Measurements from ENCODE around the gene CFAP99.

The CFAP99 gene

GRCh38 chr4:2469192-2469984, 50.6 kb downstream of the CFAP99 start:
- Mint-ChIP-seq H3K36me3 (ENCODE audit: low read depth) (peaks cover 50% of the 10 kb centered on the region), H3K4me3 (peak overlapping the region; percentile 96 to 98 (median 97)), H3K27me3 (ENCODE audit: low read depth) (no peaks in the 10 kb centered on the region), H3K4me1 (peaks cover 24% of the 10 kb centered on the region), H3K27ac (peak overlapping the region; percentile 96 to 99 (median 98)), H3K9me3 (peaks cover 11% of the 10 kb centered on the region)
- TF ChIP-seq, protein P1, sequence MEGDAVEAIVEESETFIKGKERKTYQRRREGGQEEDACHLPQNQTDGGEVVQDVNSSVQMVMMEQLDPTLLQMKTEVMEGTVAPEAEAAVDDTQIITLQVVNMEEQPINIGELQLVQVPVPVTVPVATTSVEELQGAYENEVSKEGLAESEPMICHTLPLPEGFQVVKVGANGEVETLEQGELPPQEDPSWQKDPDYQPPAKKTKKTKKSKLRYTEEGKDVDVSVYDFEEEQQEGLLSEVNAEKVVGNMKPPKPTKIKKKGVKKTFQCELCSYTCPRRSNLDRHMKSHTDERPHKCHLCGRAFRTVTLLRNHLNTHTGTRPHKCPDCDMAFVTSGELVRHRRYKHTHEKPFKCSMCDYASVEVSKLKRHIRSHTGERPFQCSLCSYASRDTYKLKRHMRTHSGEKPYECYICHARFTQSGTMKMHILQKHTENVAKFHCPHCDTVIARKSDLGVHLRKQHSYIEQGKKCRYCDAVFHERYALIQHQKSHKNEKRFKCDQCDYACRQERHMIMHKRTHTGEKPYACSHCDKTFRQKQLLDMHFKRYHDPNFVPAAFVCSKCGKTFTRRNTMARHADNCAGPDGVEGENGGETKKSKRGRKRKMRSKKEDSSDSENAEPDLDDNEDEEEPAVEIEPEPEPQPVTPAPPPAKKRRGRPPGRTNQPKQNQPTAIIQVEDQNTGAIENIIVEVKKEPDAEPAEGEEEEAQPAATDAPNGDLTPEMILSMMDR (IDR thresholded peaks at IDR 0.05; ENCODE audit: unreplicated experiment in 3 of 3): no peak

DNA sequence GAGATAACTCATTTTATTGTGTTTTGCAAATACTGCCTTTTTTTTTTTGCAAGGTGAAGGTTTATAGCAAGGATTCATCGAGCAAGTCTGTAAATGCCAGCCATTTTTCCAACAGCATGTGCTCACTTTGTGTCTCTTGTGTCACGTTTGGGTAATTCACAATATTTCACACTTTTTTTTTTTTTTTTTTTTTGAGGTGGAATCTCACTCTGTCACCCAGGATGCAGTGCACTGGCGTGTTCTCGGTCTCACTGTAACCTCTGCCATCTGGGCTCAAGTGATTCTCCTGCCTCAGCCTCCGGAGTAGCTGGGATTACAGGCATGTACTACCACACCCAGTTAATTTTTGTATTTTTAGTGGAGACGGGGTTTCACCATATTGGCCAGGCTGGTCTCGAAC, 52.0 kb downstream of the CFAP99 start:
- peaks cover 60% of the 10 kb centered on the region for H3K36me3 Mint-ChIP-seq (ENCODE audit: low read depth)

DNA sequence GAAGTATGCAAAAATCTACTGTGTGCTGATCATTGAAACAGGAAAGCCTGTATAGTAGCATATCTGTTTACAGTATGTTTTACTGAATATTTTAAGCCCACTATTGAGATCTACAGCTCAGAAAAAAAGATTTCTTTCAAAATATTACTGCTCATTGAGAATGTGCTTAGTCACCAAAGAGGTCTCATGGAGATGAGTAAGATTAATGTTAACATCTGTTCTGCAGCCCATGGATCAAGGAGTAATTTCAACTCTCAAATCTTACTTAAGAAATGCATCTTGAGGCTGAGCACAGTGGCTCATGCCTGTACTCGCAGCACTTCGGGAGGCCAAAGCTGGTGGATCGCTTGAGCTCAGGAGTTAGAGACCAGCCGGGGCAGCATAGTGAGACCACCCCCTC, 53.4 kb downstream of the CFAP99 start:
- Mint-ChIP-seq H3K9me3 (peaks cover 11% of the 10 kb centered on the region), H3K36me3 (ENCODE audit: low read depth) (peaks cover 71% of the 10 kb centered on the region)

More for the DNA sequence above, 52.0 kb downstream of the CFAP99 start:
- H3K4me3 Mint-ChIP-seq: peak overlapping the region; percentile 96 to 98 (median 97)
- peaks cover 24% of the 10 kb centered on the region for H3K4me1 Mint-ChIP-seq
- TF ChIP-seq, protein P1 (IDR thresholded peaks at IDR 0.05; ENCODE audit: unreplicated experiment in 3 of 3): no peak
- peak overlapping the region; percentile 96 to 99 (median 98) for H3K27ac Mint-ChIP-seq
- no peaks in the 10 kb centered on the region for H3K27me3 Mint-ChIP-seq (ENCODE audit: low read depth)
- peaks cover 11% of the 10 kb centered on the region for H3K9me3 Mint-ChIP-seq

GRCh38 chr4:2478229-2478628, 59.5 kb downstream of the CFAP99 start:
- peak overlapping the region; percentile 37 to 93 (median 65) for H3K27ac Mint-ChIP-seq
- no peaks in the 10 kb centered on the region for H3K27me3 Mint-ChIP-seq (ENCODE audit: low read depth)
- peaks cover 55% of the 10 kb centered on the region for H3K4me1 Mint-ChIP-seq
- H3K9me3 Mint-ChIP-seq: no peaks in the 10 kb centered on the region
- peaks cover 42% of the 10 kb centered on the region for H3K36me3 Mint-ChIP-seq (ENCODE audit: low read depth)
- no peak overlapping the region for H3K4me3 Mint-ChIP-seq
- TF ChIP-seq, protein P1 (IDR thresholded peaks at IDR 0.05; ENCODE audit: unreplicated experiment in 3 of 3): no peak

More for the DNA sequence above, 53.4 kb downstream of the CFAP99 start:
- no peaks in the 10 kb centered on the region for H3K27me3 Mint-ChIP-seq (ENCODE audit: low read depth)
- TF ChIP-seq, protein P1 (IDR thresholded peaks at IDR 0.05; ENCODE audit: unreplicated experiment in 3 of 3): no peak
- peaks cover 19% of the 10 kb centered on the region for H3K4me1 Mint-ChIP-seq
- H3K27ac Mint-ChIP-seq: no peak overlapping the region
- H3K4me3 Mint-ChIP-seq: peak overlapping the region; percentile 4 to 56 (median 38)

- Mint-ChIP-seq H3K9me3 (no peaks in the 10 kb centered on the region), H3K4me1 (peaks cover 71% of the 10 kb centered on the region), H3K4me3 (no peak overlapping the region), H3K27ac (peak overlapping the region in 2 of 3 experiments; percentile 62 to 74), H3K27me3 (ENCODE audit: low read depth) (no peaks in the 10 kb centered on the region), H3K36me3 (ENCODE audit: low read depth) (peaks cover 22% of the 10 kb centered on the region)
- TF ChIP-seq, protein P1 (IDR thresholded peaks at IDR 0.05; ENCODE audit: unreplicated experiment in 3 of 3): no peak
Observed at GRCh38 chr4:2480649-2481048, 61.9 kb downstream of the CFAP99 start.

Data from nephron (organoid).